Stomach (tissue), 9 donors: ENCODE data around the gene UBXN6. TPM values are rescaled to one million over a fixed set of nuclear protein-coding genes. Genes with fewer than 3 reads are reported as not detected.

Experiments used
- DNase-seq, 2 donors: peaks; one replicate each; pipeline versions ENCODE4 v3.0.0 to v3.0.0-alpha.2; 2013 to 2019
- H3K27ac ChIP-seq, 5 donors: fragments of 200-600 bp in 4 of 5; sonication (generic) in 4 of 5; one replicate each; pipeline ENCODE4 v1.5.1; 2013 to 2019; ENCODE audit warnings: mild to moderate bottlenecking in 1 of 5, moderate library complexity in 1 of 5
- H3K27me3 ChIP-seq, 3 donors: fragments of 200-600 bp; sonication (generic); one replicate each; pipeline ENCODE4 v1.5.1; 2017 to 2019; ENCODE audit warnings: mixed run types in 1 of 3
- H3K36me3 ChIP-seq, 4 donors: fragments of 200-600 bp; sonication (generic); 1 replicate in 3 of 4; 2 replicates in 1 of 4; pipeline ENCODE4 v1.5.1; 2016 to 2019
- H3K4me1 ChIP-seq, 4 donors: fragments of 200-600 bp; sonication (generic); one replicate each; pipeline ENCODE4 v1.5.1; 2016 to 2019
- H3K4me3 ChIP-seq, 4 donors: fragments of 200-600 bp; sonication (generic) in 3 of 4; one replicate each; pipeline ENCODE4 v1.5.1; 2016 to 2019; ENCODE audit warnings: mild to moderate bottlenecking in 1 of 4
- H3K9me3 ChIP-seq, 4 donors: fragments of 200-600 bp; sonication (generic); one replicate each; pipeline ENCODE4 v1.5.1; 2016 to 2019
- EP300 ChIP-seq: sonication (generic); formaldehyde crosslinking; IDR thresholded peaks from one replicate; pipeline ENCODE4 v1.6.1; 2017; ENCODE audit warnings: antibody characterized with exemption
- POLR2A ChIP-seq, 4 donors: fragments of 450-650 bp; IDR thresholded peaks; one replicate each; pipeline ENCODE4 v1.6.1; 2016; ENCODE audit warnings: antibody characterized with exemption in 4 of 4, control low read depth in 2 of 4, mild to moderate bottlenecking in 1 of 4, moderate library complexity in 1 of 4
- POLR2AphosphoS5 ChIP-seq, 3 donors: sonication (generic); formaldehyde crosslinking; IDR thresholded peaks; one replicate each; pipeline ENCODE4 v1.6.1; 2016; ENCODE audit warnings: antibody characterized with exemption in 3 of 3
- WGBS, 5 donors: extraction: QIAGEN DNeasy Blood & Tissue Kit in 3 of 5; methylation state at CpG; one replicate each; pipeline versions ENCODE4 v1.1.5 to v1.1.7; 2013 to 2018; 5-methylcytosine and 5-hydroxymethylcytosine counted together
- intact Hi-C: fragments of 100-400 bp; cut with DNase I; formaldehyde crosslinking; loops from one replicate; pipeline ENCODE4 v1.15.1; 2023; ENCODE audit warnings: low total_unique reads
- polyA plus RNA-seq, 3 donors: library from polyadenylated mRNA; stranded (reverse); fragments of 200-250 nt; gene quantifications; one replicate each; pipeline ENCODE4 v1.2.3, GENCODE V29; 2013
- total RNA-seq, 5 donors: library from RNA; depleted of rRNA; stranded (reverse); fragments of >200 nt; gene quantifications; one replicate each; pipeline versions ENCODE4 v1.1.0 to v1.2.3, GENCODE V29; 2014 to 2016
- TF ChIP-seq, protein P1 (sequence below), 7 experiments: fragments of 450-650 bp in 4 of 7; fragments of 200-600 bp in 3 of 7; sonication (generic) in 3 of 7; IDR thresholded peaks; one replicate each; pipeline ENCODE4 v1.5.1; 2016 to 2019; ENCODE audit warnings: antibody characterized with exemption in 7 of 7, control low read depth in 2 of 7, mild to moderate bottlenecking in 1 of 7
- donor health status: healthy with polysubstance abuse.
- donor health status: Bipolar disorder and iron deficiency.
- donor health status: healthy.

Gene UBXN6
- total and polyA plus RNA-seq, 8 donors, result 19.3 to 208 (median 93.4) TPM

DNA sequence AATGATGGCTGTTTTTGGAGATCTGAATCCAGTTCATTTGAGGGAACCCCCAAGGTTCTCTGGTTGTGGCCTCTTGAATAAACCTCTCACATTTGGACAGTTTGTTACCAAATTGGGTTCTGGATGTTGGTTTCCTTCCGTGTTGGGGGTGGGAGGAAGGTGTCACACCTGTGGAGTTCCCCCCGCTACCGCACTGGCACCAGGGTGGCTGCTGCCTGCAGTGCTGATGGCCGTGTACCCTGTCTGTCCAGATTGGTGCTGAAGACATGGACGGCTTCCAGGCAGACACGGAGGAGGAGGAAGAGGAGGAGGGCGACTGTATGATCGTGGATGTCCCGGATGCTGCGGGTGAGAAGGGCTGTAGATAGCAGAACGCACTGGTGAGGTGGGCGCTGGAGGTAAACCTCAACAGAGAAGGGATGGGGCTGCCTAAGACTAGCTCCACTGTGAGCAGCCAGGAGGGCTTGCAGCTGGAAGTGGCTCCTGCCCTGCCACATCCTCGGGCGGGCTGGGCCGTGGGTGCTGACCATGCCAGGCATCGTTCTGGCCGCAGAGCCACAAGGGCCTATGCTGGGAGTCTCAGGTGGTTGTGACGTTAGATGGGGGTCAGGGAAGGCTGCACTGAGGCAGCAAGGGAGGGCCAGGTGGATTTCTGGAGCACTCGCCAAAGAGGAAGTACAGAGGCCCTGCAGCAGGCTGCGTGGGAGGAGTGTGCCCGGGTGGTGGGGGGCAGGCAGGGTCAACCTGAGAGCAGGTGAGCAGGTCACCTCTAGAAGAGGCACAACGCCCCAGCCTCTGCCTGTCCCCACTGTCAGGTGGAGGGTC is 15.4 kb downstream of the UBXN6 start:
- Histone ChIP-seq H3K27me3 (no peaks in the 10 kb centered on the region), H3K4me3 (no peak overlapping the region), H3K9me3 (no peaks in the 10 kb centered on the region), H3K27ac (no peak overlapping the region), H3K36me3 (peaks cover 26 to 49% (median 43%) of the 10 kb centered on the region in 4 donors), H3K4me1 (peaks cover 0 to 4% (median 0%) of the 10 kb centered on the region in 4 donors)
- WGBS, 5 donors, result 66 to 76% (median 70%) methylated on average over 19 to 22 of the region's 22 CpGs
- DNase-seq, result no peak
- TF ChIP-seq, protein P1, sequence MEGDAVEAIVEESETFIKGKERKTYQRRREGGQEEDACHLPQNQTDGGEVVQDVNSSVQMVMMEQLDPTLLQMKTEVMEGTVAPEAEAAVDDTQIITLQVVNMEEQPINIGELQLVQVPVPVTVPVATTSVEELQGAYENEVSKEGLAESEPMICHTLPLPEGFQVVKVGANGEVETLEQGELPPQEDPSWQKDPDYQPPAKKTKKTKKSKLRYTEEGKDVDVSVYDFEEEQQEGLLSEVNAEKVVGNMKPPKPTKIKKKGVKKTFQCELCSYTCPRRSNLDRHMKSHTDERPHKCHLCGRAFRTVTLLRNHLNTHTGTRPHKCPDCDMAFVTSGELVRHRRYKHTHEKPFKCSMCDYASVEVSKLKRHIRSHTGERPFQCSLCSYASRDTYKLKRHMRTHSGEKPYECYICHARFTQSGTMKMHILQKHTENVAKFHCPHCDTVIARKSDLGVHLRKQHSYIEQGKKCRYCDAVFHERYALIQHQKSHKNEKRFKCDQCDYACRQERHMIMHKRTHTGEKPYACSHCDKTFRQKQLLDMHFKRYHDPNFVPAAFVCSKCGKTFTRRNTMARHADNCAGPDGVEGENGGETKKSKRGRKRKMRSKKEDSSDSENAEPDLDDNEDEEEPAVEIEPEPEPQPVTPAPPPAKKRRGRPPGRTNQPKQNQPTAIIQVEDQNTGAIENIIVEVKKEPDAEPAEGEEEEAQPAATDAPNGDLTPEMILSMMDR (IDR thresholded peaks at IDR 0.05), result no peak
- TF ChIP-seq POLR2AphosphoS5 (IDR thresholded peaks at IDR 0.05) (no peak), POLR2A (IDR thresholded peaks at IDR 0.05) (no peak), EP300 (no peak)
- intact Hi-C loops, result no loop called here

DNA sequence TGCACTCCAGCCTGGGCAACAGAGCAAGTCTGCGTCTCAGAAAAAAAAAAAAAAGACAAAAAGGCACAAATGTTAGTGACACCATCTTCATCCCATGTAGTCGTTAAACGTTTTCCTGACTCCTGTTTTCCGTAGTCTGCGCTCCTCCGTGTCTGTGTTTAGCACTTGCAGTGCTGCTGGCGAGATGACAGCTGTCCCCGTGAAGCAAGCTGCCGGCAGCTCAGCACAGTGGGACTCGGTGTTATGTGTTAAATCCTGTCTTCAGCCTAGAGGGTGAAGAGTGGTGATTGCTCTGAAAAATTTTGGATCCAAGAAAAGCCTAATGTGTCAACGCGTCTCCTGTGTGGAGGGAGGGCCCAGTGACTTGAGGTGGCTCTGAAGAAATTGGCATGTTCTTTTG is 18.4 kb downstream of the UBXN6 start:
- Histone ChIP-seq H3K27me3 (no peaks in the 10 kb centered on the region), H3K27ac (no peak overlapping the region), H3K9me3 (no peaks in the 10 kb centered on the region), H3K4me3 (no peak overlapping the region), H3K36me3 (peaks cover 3 to 44% (median 29%) of the 10 kb centered on the region in 4 donors), H3K4me1 (peaks cover 0 to 4% (median 0%) of the 10 kb centered on the region in 4 donors)
- 87 to 96% (median 92%) methylated on average over 12 of the region's 12 CpGs for WGBS, 5 donors
- DNase-seq, result no peak
- TF ChIP-seq, protein P1 (IDR thresholded peaks at IDR 0.05), result no peak
- TF ChIP-seq EP300 (no peak), POLR2AphosphoS5 (IDR thresholded peaks at IDR 0.05) (no peak)
- intact Hi-C loops, result no loop called here

DNA sequence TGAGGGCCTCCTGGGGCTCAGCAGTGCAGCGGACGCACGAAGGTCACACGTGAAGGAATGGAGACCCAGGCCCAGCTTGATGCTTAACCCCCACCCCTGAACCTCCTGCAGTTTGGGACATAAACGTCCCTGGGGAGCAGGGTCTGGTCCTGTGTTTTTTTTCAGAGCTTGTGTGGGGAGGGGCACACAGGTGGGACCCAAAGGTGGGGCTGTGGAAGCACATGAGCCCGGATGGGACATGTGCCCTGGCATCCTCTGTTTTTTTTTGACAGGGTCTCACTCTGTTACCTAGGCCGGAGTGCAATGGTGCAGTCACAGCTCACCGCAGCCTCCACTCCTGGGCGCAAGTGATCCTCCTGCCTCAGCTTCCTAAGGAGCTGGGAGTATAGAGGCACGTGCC is 20.5 kb downstream of the UBXN6 start:
- H3K9me3 ChIP-seq, result no peaks in the 10 kb centered on the region
- no peaks in the 10 kb centered on the region for H3K27me3 ChIP-seq
- H3K36me3 ChIP-seq, result peaks cover 6 to 56% (median 45%) of the 10 kb centered on the region in 4 donors
- intact Hi-C loops, result no loop called here
- TF ChIP-seq POLR2AphosphoS5 (IDR thresholded peaks at IDR 0.05) (no peak), POLR2A (IDR thresholded peaks at IDR 0.05) (no peak), EP300 (no peak)
- TF ChIP-seq, protein P1 (IDR thresholded peaks at IDR 0.05), result no peak
- no peak overlapping the region for H3K4me3 ChIP-seq
- WGBS, 5 donors, result 90 to 97% (median 92%) methylated on average over 10 of the region's 10 CpGs
- H3K27ac ChIP-seq, result no peak overlapping the region
- no peak for DNase-seq
- H3K4me1 ChIP-seq, result no peaks in the 10 kb centered on the region

DNA sequence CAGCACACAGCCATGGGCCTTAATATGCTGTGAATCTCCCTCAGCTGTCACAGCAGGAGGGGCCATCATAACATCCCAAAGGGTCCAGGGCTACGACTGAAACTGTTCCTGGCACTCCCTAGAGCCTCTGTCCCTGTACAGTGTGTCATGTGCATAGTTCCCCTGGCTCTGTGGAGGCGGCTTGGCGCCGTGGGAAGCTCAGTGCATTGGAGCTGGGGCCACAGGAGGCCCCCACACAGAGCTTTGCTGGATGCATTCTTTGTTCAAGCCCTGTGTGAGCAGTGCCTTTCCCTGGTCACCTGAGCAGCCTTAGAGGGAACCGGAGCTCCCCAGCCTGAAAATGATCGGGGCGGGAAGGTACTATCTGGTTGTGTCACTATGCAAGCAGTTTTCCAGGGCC is 21.4 kb downstream of the UBXN6 start:
- intact Hi-C loops, result no loop called here
- Histone ChIP-seq H3K4me1 (no peaks in the 10 kb centered on the region), H3K4me3 (no peak overlapping the region), H3K27ac (no peak overlapping the region), H3K9me3 (no peaks in the 10 kb centered on the region), H3K36me3 (peaks cover 6 to 65% (median 54%) of the 10 kb centered on the region in 4 donors), H3K27me3 (no peaks in the 10 kb centered on the region)
- WGBS, 5 donors, result 83 to 95% (median 93%) methylated on average over 5 to 7 of the region's 7 CpGs
- TF ChIP-seq EP300 (no peak), POLR2A (IDR thresholded peaks at IDR 0.05) (no peak), POLR2AphosphoS5 (IDR thresholded peaks at IDR 0.05) (no peak)
- TF ChIP-seq, protein P1 (IDR thresholded peaks at IDR 0.05), result no peak
- no peak for DNase-seq
